SK-N-SH (cell line): ENCODE data around the gene NRG3.

Experiments used
- CTCF ChIP-seq: fragments of 200-600 bp; sonication (generic); IDR thresholded peaks from 2 replicates; pipeline ENCODE4 v1.6.1; 2017; ENCODE audit warnings: antibody characterized with exemption, mild to moderate bottlenecking, moderate library complexity
- MEF2A ChIP-seq: IDR thresholded peaks from 2 replicates; pipeline ENCODE4 v1.4.0; 2012; ENCODE audit warnings: low read depth, borderline replicate concordance
- POLR2AphosphoS5 ChIP-seq: IDR thresholded peaks from 2 replicates; pipeline ENCODE4 v1.6.1; 2012; ENCODE audit warnings: low read depth, low read length

GRCh38 chr10:82821043-82821442, 946.0 kb downstream of the NRG3 start:
- no peak for TF ChIP-seq CTCF
- no peak for TF ChIP-seq POLR2AphosphoS5
- no peak for TF ChIP-seq MEF2A
